Testis (tissue), 3 donors: Measurements from ENCODE around the gene WDFY4. TPM values are rescaled to one million over a fixed set of nuclear protein-coding genes. Genes with fewer than 3 reads are reported as not detected.
A peak's percentile ranks its signal among the peaks of the same experiment; 100 is the strongest.

Source experiments
- DNase-seq: peaks from one replicate; pipeline ENCODE4 v3.0.0-alpha.2; 2019
- H3K27ac ChIP-seq, 2 donors: fragments of 200-600 bp; sonication (generic); one replicate each; pipeline ENCODE4 v1.5.1; 2019
- H3K27me3 ChIP-seq: fragments of 200-600 bp; sonication (generic); one replicate; pipeline ENCODE4 v1.5.1; 2019
- H3K36me3 ChIP-seq: fragments of 200-600 bp; sonication (generic); one replicate; pipeline ENCODE4 v1.5.1; 2017; ENCODE audit warnings: low read depth; ENCODE audit errors: missing control alignments
- H3K4me1 ChIP-seq: fragments of 200-600 bp; sonication (generic); one replicate; pipeline ENCODE4 v1.5.1; 2019
- H3K4me3 ChIP-seq, 2 donors: fragments of 200-600 bp; sonication (generic); one replicate each; pipeline ENCODE4 v1.5.1; 2017 to 2019
- H3K9me3 ChIP-seq: fragments of 200-600 bp; sonication (generic); one replicate; pipeline ENCODE4 v1.5.1; 2017
- POLR2A ChIP-seq: fragments of 450-650 bp; IDR thresholded peaks from one replicate; pipeline ENCODE4 v1.6.1; 2017; ENCODE audit warnings: antibody characterized with exemption, mild to moderate bottlenecking, moderate library complexity
- WGBS, 2 donors: methylation state at CpG; one replicate each; pipeline ENCODE4 v1.1.5; 2018; 5-methylcytosine and 5-hydroxymethylcytosine counted together
- intact Hi-C: fragments of 100-400 bp; cut with DNase I; formaldehyde crosslinking; loops from one replicate; pipeline ENCODE4 v1.15.1; 2023; ENCODE audit warnings: low total_unique reads
- polyA plus RNA-seq: library from polyadenylated mRNA; stranded (reverse); fragments of 350-450 nt; fragmentation: Illumina TruSeq; extraction: RNeasy Lipid Tissue Mini Kit (QIAGEN cat#74804); gene quantifications from one replicate; pipeline ENCODE4 v1.2.3, GENCODE V29; 2014; ENCODE audit warnings: low read depth, low replicate concordance; ENCODE audit not compliant: insufficient read depth
- total RNA-seq, 2 donors: library from RNA; depleted of rRNA; stranded (reverse); fragments of >200 nt; gene quantifications; one replicate each; pipeline ENCODE4 v1.2.3, GENCODE V29; 2016
- TF ChIP-seq, protein P1 (sequence below), 3 experiments: fragments of 450-650 bp in 2 of 3; fragments of 200-600 bp in 1 of 3; sonication (generic) in 1 of 3; IDR thresholded peaks; one replicate each; pipeline ENCODE4 v1.5.1; 2016 to 2019; ENCODE audit warnings: antibody characterized with exemption in 3 of 3, mild to moderate bottlenecking in 2 of 3, moderate library complexity in 1 of 3

Gene WDFY4
- total and polyA plus RNA-seq, 3 donors from 2014 or later: 10.2 to 21.5 (median 18.4) TPM

DNA sequence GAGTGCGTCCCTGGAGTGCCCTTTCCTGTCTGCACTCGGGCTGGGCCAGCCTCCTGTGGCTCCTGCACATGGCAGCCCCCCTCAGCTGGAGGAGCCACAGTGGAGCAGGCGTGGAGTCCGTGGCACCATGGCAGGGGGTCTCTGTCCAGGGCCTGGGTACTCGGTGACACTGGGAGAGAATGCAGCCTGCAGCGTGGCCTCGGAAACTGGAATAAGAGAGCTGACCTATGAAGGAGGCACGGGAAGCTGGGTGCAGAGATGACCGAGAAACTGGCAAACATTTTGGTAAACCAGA, 25.8 kb upstream of the WDFY4 start:
- WGBS, 2 donors: 77 to 78% methylated on average over 9 of the region's 9 CpGs
- peak overlapping the region in 1 of 2 donors; percentile 1 for H3K4me3 ChIP-seq
- intact Hi-C loops: loop anchor here (5.0 kb wide), 1 partner anchor 107 kb away; no protein-coding TSS in a partner anchor
- TF ChIP-seq, protein P1, sequence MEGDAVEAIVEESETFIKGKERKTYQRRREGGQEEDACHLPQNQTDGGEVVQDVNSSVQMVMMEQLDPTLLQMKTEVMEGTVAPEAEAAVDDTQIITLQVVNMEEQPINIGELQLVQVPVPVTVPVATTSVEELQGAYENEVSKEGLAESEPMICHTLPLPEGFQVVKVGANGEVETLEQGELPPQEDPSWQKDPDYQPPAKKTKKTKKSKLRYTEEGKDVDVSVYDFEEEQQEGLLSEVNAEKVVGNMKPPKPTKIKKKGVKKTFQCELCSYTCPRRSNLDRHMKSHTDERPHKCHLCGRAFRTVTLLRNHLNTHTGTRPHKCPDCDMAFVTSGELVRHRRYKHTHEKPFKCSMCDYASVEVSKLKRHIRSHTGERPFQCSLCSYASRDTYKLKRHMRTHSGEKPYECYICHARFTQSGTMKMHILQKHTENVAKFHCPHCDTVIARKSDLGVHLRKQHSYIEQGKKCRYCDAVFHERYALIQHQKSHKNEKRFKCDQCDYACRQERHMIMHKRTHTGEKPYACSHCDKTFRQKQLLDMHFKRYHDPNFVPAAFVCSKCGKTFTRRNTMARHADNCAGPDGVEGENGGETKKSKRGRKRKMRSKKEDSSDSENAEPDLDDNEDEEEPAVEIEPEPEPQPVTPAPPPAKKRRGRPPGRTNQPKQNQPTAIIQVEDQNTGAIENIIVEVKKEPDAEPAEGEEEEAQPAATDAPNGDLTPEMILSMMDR (IDR thresholded peaks at IDR 0.05): no peak
- no peak for TF ChIP-seq POLR2A
- DNase-seq: no peak
- H3K36me3 ChIP-seq: no peaks in the 10 kb centered on the region
- H3K4me1 ChIP-seq: peaks cover 8% of the 10 kb centered on the region
- H3K9me3 ChIP-seq: no peaks in the 10 kb centered on the region
- no peaks in the 10 kb centered on the region for H3K27me3 ChIP-seq
- H3K27ac ChIP-seq: no peak overlapping the region

DNA sequence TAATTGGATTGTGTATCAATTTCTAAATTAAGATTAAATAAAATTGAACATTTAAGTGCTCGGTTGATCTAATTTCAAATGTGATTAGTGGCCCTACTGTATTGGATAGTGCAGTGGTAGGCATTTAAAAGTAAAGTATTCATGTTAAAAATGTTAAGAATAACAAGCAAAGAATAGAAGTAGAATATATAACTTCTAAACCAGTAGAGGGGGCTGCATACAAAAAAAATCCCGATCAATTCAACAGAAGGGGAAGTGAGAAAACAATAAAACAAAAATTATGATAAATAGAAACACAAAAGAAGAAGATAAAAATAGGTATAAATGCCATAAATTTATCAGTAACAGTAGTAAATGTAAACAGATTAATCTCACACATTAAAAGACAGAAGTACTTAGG, 24.9 kb upstream of the WDFY4 start:
- H3K4me1 ChIP-seq: peaks cover 8% of the 10 kb centered on the region
- WGBS, 2 donors: 52 to 64% methylated on average over 2 of the region's 2 CpGs
- DNase-seq: no peak
- H3K27ac ChIP-seq: no peak overlapping the region
- no peaks in the 10 kb centered on the region for H3K27me3 ChIP-seq
- TF ChIP-seq, protein P1 (IDR thresholded peaks at IDR 0.05): peak in 1 of 3 experiments; percentile 13
- TF ChIP-seq POLR2A: no peak
- H3K36me3 ChIP-seq: no peaks in the 10 kb centered on the region
- H3K9me3 ChIP-seq: no peaks in the 10 kb centered on the region
- intact Hi-C loops: loop anchor here (5.0 kb wide), 1 partner anchor 107 kb away; no protein-coding TSS in a partner anchor
- no peak overlapping the region for H3K4me3 ChIP-seq

DNA sequence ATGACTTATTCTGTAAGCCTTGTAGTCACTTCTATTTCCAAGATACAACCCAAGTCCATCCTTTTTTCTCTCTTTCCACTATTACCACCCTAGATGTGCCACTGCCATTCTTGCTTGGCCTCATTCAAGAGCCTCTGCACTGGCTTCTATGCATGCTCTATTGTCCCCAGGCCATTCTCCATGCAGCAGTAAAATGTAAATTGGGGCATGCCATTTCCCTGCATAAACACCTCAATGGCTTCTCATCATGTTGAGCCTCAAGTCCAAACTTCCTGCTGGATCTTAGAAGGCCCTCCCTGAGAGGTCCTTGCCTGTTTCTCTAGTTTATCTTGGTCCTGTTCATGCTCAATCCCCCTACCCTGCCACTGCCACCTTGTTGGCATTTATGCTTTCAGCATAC, 23.2 kb upstream of the WDFY4 start:
- intact Hi-C loops: no loop called here
- no peak for DNase-seq
- Histone ChIP-seq H3K36me3 (no peaks in the 10 kb centered on the region), H3K4me3 (no peak overlapping the region), H3K27ac (no peak overlapping the region), H3K27me3 (no peaks in the 10 kb centered on the region), H3K4me1 (no peaks in the 10 kb centered on the region), H3K9me3 (no peaks in the 10 kb centered on the region)
- TF ChIP-seq, protein P1 (IDR thresholded peaks at IDR 0.05): no peak
- TF ChIP-seq POLR2A: no peak

- H3K9me3 ChIP-seq: no peaks in the 10 kb centered on the region
- intact Hi-C loops: no loop called here
These were observed 16.6 kb upstream of the WDFY4 start for GRCh38 chr10:48667960-48668590.

More at GRCh38 chr10:48667960-48668590, 16.6 kb upstream of the WDFY4 start:
- H3K27me3 ChIP-seq: no peaks in the 10 kb centered on the region
- no peaks in the 10 kb centered on the region for H3K4me1 ChIP-seq
- WGBS, 2 donors: 72 to 87% methylated on average over 8 of the region's 8 CpGs
- no peak overlapping the region for H3K4me3 ChIP-seq
- H3K36me3 ChIP-seq: no peaks in the 10 kb centered on the region
- no peak overlapping the region for H3K27ac ChIP-seq
- no peak for TF ChIP-seq POLR2A
- TF ChIP-seq, protein P1 (IDR thresholded peaks at IDR 0.05): no peak
- DNase-seq: no peak
